Stimulated activated CD4-positive, alpha-beta T cell treated with anti-CD3 and anti-CD28 coated beads, Interleukin-15, amount 100 ng/mL, for 1 hour (primary cell): ENCODE results near the gene CBLB.

ENCODE experiments used
- DNase-seq, 2 donors: peaks; one replicate each; pipeline ENCODE4 v3.0.0-alpha.2; 2020; ENCODE audit warnings: low read depth in 1 of 2, low spot score in 1 of 2

Gene CBLB

DNA sequence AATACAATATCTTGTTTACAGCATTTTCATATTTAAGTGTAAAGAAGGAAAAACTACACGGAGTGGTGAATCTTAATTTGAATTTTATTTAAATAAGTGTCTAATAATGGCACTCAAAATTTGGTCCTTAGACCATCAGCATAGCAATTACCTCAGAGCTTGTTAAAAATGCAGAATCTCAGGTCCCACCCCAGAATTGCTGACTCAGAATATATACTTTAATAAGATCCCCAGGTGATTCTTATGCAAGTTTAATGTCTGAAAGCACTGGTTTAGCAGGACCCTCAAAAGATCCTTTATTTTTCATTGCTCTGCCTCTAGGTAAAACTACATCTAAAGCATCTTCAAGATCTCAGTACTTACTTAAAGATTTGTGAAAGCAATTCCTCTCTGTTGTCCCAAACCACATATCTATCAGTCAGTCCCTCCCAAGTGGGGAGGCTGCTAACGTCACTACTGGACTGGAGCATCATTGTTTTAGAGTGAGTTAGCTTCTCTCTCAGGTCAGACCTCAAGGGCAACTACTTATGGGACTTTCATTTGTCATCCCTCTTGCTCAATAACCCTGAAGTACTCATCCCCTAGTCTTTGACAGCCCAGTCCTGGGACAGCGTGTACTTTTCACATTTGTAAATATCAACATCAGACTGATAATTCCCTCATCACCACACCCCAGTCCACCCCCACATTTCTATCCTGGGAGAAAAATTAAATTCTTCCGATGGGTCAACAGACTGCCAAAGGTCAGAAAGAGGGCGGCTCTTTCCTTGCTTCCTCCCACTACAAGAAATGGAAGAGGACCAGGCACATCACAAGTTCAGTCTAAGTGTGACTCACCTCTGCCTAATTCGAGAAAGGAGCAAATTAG, 76.7 kb downstream of the CBLB start:
- DNase-seq = no peak

DNA sequence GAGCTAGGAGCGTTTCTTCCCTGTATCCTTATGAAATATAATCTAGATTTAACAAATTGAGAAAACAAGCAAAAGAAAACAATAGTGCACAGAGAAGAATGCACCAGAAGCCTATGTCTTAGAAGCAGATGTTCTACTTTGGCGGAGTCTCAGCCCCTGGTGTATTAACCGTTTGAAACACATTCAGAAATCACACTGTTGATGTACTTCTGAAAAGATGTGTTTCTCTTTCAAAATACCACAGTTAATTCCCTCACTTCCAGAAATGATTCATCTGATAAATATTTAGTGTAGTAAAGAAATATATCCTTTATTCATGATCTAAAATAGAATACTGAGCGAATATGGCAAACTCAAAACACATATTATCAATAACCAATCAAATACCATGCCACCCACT, 77.7 kb downstream of the CBLB start:
- no peak for DNase-seq

DNA sequence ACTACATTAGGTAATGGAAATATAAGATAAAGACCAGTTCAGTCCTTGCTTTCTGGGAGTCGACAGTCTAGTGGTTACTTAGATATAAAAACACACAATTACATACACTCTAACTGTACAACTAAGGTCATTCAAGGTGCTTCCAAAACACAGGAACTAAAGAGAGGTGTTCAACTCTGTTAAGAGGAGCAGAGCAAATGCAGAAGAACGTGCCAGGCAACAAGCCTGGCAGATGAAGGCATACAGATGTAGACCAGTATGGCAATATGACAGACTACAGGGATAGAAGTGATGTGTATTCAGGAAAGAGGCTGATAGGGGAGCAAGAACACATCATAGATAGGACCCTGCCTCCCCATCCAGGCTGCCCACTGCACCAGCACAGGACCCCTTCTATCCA, 78.3 kb downstream of the CBLB start:
- no peak for DNase-seq

DNA sequence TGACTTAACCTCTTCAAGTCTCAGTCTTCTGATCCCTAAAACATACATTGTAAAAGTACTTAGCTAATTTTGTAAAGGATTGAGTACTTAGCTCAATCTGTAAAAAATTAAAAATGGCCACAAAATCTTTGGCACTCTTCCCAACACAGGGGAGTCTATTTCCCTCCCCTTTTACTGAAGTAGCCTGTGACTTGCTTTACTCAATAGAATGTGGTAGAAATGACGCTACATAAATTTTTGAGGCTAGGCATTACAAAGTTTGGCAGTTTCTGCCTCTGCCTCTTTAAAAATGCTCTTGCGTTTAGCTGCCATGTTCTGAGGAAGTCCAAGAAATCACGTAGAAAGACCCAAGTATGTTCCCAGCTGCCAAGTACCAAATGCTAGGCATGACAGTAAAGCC, 80.2 kb downstream of the CBLB start:
- no peak for DNase-seq

DNA sequence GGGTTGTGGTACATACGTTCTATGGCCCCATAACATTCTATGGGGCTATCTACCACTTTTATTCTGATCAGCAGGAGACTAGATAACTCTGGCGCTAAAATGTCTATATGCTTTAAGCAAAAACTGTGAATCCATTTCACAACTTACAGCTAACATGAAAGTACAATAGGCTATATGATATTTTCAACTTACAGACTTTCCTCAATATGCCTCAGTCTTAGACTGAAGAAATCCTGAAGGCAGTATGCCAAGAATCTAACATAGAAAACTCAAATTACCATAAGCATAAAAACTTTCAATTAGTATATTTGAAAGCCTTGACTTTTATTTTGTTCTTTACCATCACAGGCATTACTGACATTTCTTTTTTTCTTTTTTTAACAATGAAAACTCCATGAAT, 81.4 kb downstream of the CBLB start:
- no peak for DNase-seq

DNA sequence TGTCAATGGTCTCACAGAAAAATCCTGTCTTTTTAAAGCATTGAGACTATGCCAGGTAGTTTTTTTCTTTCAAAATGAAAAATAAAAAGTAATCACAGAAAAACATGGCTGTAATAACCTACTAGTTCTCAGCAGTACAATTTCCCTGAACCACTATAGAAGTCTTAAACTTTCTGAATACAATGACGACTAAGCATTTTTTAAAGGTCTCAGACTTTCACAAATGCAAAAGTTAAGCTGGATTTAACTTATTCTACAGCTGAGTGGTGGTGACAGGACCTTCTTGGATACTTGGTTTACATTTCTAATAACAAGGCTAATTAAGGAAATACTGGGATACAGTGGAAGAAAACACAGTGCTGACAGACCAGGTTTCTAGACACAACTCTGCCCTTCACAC, 81.8 kb downstream of the CBLB start:
- no peak for DNase-seq

DNA sequence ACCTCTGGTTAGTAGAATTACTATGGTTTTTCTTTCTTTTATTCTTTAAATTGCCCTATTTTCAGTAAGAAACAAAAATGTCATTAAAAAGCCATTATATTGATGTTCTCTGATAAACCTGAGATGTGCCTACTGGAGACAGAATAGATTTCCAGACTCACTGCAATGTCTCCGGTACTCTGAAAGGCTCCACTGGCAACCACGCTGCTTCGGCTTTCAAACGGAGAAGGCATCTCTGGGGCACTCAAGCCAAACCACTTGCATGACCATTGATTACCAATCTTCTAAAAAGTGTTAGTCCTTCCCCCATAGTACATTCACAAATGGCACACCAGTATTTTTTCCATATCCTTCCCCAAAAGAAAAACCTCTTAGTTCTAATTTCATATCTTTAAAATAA, 82.6 kb downstream of the CBLB start:
- DNase-seq = no peak

DNA sequence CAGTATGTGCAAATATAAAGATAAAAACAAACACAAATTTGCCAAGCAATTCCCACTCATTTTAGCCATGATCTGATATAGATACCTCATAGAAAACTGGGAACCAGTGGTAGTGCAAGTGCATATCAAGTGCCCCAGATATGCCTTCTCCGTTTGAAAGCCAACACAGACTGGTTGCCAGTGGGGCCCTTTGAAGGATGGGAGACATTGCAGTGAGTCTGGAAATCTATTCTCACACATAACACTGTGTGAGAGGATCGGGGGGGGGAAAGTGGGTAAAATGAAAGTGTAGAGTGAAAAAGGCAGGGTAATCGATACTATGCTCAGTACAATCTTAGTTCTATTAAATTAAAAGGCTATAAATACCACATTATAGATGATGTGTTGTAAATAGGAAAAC, 83.0 kb downstream of the CBLB start:
- DNase-seq = no peak

DNA sequence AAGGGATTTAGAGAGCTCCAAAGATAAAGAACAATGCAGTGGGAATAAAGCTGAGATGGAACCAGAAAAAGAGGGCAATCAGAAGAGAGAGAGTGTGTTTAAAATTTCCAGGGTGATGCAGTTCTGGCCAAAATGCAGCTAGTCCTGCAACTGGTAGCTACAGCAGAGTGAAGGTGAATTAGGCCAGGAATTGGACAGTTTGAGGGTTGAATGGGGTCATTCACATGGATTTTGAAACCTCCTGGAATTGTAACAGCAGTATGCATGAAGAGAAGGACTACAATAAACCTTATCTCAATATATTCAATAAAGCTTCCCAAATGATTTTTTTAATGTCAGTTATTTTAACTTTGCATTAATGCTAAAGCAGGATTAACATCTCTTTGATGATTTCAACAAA, 85.2 kb downstream of the CBLB start:
- no peak for DNase-seq

DNA sequence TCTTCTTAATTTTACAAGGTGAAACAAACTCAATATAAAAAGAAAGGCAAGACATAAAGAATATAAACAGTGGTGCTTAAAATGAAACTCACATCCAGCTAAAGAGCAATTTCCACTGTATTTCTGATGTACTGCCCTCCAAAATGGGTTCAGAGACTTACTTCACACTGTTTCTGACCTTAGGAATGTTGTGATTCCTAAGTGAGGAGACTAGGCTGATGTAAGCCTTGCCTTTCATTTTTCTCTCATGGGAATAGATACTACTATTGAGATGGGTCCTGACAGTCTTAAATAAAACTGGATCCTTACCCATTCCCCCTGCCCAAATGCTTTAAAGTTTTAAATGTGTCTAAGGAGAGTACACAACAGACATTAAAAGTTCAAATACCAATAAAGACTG, 86.9 kb downstream of the CBLB start:
- DNase-seq = no peak

DNA sequence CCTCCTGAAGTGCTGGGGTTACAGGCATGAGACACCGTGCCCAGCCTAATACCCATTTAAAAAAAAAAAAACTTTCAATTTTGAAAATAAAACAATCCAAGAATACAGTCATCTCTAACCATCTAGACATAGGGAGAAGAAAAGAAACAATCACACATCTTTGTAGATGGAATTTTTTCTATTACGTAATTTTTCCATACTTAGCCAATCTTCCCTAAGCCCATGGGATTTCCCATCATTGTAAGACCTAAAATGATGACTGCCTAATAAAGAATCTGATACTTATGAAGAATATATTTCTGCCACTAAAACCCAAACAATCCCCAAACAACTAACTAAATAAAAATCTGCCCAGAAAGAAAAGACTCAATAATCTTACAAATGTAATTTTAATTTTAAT, 88.7 kb downstream of the CBLB start:
- no peak for DNase-seq

DNA sequence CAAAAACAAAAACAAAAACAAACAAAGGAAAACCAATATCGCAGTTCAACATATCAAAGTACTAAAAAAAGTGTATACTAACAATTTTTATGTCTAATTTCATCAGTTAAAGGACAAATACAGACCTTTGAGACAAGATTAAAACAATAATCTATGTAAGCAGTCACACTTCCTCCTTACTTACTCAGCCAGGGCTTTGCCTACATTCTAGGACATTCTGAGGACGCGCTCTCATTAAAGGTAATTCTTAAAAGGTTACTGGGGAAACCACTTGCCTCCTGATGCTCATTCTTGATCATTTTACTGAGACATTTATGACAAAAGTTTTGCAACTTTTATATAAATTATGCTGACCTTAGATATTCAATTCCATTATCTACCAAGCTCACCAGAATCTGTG, 93.4 kb downstream of the CBLB start:
- DNase-seq = no peak

DNA sequence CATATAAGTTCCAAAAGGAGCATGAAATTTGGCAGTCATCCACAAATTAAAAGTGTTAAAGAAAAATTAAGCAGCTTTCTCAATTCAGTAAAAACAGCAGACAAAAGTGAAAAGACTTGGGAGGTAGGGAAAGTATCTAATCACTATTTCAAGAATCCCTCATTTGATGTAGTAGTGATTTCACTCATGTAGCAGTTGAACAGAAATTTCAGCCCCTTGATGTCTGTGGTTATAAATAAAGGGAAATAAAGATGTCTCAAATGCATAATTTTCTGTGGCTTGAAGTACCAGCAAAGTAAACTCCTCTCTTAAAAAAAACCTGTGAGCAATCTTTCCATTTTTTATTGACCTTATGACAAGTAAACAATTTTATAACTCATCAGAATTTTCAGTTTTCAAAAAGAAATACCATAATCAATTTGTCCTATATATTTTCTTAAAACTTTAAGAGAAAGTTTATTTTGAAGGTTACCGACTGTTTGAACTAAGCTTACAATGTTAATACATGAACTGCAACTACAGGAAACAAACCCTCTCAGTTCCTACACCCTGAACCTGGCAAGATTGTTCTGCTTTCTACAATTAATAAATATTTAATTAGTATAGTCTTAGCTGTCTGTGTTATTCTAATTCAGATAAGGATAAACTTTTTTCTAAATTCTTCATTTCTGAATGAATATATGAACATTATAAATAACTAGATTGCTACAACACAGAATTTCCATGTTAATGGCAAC, 94.2 kb downstream of the CBLB start:
- DNase-seq = no peak

DNA sequence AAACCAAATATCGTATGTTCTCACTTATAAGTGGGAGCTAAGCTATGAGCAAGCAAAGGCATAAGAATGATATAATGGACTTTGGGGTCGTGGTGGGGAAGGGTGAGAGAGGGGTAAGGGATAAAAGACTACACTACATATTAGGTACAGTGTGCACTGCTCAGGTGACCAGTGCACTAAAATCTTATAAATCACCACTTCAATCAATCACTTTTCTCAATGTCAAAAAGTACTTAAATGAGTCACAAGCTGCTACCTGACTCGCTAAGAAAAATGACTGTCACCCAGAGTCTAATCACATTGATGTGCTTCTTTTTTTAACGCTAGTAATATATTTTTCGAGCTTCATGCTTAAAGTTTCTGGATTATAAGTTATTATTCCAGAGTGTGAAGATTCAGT, 95.5 kb downstream of the CBLB start:
- DNase-seq = no peak

DNA sequence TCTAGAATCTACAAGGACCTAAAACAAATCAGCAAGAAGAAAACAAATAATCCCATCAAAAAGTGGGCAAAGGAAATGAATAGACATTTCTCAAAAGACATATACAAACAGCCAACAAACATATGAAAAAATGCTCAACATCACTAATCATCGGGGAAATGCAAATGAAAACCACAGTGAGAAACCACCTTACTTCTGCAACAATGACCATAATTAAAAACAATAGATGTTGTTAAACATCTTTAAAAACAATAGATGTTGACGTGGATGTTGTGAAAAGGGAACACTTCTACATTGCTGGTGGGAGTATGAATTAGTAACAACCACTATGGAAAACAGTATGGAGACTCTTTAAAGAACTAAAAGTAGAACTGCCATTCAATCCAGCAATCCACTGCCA, 96.2 kb downstream of the CBLB start:
- no peak for DNase-seq

DNA sequence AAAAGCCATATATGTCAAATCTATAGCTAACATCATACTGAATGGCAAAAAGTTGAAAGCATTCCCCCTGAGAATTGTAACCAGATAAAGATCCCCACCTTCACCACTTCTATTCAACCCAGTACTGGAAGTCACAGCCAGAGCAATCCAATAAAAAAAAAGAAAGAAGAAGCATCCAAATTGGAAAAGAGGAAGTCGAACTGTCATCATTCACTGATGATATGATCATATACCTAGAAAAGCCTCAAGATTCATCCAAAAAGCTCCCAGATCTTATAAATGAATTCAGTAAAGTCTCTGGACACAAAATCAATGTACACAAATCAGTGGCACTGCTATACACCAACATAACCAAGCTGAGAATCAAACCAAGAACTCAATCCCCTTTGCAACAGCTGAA, 97.4 kb downstream of the CBLB start:
- no peak for DNase-seq

DNA sequence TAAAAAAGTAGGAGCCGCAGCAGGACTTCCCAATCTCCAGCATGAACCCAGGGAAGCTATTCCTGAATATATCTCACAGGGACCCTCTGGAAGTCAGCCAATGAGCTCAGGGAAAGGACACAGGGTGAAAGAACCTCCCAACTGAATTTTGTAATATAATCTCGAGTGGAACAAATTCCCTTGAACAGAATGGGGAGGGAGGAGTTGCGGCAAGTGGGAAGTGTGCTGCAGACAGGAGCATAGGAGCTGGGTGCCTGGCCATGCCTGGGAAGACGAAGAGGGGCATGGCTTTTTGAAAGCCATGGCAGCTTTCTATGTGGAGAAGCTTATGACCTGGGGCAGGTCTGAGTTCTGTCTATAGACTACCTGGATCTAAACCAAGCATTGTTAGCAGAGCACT, 98.4 kb downstream of the CBLB start:
- DNase-seq = no peak

DNA sequence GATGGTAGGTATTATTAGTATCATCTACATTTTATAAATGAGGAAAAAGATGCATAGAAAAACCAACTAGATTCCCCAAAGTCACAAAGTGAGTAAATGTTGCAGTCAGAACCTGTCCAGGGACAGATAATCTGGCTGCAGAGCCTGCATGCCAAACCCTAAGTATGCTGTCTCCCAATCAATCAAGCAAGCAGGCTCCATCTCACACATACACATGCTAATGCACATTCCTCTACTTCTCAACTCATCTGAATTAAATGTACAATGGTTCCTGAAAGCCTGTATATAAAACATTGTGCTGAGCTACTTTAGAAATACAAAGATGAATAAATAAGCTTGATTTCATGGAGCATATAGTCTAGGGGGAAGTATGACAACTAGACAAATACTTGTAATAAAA, 101.0 kb downstream of the CBLB start:
- DNase-seq = no peak

DNA sequence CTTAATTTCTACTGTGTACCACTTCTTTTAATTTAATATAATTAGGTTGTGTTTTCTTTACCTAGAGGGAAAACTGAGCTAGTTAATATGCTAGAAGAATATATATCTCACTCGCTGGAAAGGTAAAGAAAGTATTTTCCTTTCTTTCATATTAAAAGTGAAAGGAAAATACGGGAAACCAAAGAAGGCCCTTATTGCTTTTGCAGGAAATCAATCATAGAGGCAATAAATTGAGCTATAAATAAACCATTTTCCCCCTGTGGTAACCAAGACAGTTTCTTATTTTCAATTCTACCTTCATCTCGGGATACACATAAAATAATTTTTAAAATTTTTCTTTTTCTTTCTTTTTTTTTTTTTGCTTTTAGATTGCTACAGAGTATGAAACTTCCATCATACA, 101.6 kb downstream of the CBLB start:
- DNase-seq = no peak

DNA sequence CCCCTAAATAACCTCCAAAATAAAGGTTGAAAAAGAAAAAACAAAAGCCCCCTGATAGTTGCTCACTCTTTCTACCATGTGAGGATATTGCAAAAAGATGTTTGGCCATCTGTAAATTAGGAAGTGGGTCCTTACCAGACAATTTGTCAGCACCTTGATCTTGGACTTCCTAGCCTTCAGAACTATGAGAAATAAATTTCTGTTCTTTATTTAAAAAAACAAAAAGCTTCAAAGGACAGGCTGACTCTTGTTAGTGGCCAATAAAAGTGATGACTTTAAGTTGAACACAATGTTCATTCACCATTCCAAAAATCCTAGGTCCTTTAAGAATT, 103.5 kb downstream of the CBLB start:
- no peak for DNase-seq

DNA sequence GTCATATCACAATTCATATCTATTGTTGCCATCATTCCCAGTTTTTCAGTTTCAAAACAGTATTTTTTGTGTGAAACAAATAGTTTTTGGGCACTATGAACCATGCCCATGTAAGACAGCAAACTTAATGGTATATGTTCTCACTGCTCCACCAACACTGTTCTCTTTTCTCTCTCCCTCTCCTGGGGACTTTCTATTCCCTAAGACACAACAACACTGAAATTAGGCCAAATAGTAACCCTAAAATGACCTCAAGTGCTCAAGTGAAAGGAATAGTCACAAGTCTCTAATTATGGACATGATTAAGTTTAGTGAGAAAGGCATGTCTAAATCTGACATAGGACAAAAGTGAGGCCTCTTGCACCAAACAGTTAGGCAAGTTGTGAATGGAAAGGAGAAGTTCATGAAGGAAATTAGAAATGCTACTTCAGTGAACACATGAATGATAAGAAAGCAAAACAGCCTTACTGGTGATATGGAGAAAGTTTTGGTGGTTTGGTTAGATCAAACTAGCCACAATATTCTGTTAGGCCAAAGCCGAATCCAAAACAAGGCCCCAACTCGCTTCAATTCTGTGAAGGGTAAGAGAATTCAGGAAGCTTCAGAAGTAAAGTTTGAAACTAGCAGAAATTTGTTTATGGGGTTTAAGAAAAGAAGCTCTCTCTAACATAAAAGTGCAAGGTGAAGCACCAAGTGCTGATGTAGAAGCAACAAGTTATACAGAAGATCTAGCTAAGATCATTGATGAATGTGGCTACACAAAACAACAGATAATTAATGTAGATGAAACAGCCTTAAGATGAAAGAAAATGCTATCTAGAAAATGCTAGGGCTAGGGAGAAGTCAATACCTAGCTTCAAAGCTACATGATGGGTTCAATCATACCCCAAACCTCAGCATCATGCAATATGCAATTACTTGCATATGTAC, 104.2 kb downstream of the CBLB start:
- no peak for DNase-seq

DNA sequence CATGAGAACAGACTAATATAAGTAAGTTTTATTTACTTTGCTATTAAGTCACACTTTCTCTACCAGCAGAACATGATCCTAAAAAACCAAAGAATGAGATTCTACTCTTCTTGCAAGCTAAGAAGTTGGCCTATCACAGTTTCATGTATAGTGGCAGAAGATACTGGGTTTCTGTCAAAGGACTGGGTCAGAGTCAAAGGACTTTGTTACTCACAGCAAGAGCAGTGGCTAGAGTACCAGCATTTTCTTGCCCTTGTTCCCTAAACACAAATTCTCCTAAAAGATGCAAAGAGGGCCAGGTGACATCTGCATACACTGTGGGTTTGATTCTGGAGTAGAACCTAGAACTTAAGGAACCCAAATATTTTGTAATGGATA, 105.2 kb downstream of the CBLB start:
- no peak for DNase-seq
